ENCODE measurements around the gene PTGR2. TPM values are rescaled to one million over a fixed set of nuclear protein-coding genes. Genes with fewer than 3 reads are reported as not detected.

The PTGR2 gene
- total RNA-seq, 1 experiment from 2014 or later = 6.7 TPM

DNA sequence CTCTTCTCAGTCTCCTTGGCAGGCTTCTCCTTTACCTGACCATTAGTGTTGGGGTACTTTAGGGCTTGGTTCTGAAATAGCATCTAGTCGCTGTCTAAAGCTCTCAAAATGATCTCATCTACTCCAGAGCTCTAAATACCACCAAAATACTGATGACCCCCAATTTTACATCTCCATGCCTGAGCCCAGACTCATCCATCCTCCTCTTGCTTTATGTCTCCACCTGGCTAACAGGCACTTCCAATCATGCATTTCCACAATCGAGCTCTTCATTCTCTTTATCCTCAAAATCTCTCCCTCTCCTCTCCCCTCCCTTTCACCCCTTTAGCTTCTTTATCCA, 40.5 kb upstream of the PTGR2 start:
- H3K27ac ChIP-seq (ENCODE audit: insufficient read length, low read depth, low read length) = no peak overlapping the region
- H3K9ac ChIP-seq (ENCODE audit: extremely low read depth, insufficient read length, low read length) = no peak overlapping the region
- Mint-ChIP-seq H3K27ac (no peak overlapping the region), H3K36me3 (ENCODE audit: insufficient read depth in 1 of 3, low read depth in 3 of 3) (no peaks in the 10 kb centered on the region), H3K9me3 (no peaks in the 10 kb centered on the region), H3K4me3 (no peak overlapping the region), H3K4me1 (no peaks in the 10 kb centered on the region), H3K27me3 (ENCODE audit: low read depth) (peaks cover 22% of the 10 kb centered on the region)
- no peaks in the 10 kb centered on the region for H3K27me3 ChIP-seq (ENCODE audit: insufficient read depth, low read length)
- H3K4me1 ChIP-seq (ENCODE audit: insufficient read depth, low read length) = no peaks in the 10 kb centered on the region
- WGBS (ENCODE audit: extremely low coverage, insufficient read length, low lambda C conversion rate) = 100% methylated on average over 1 of the region's 2 CpGs
- H2BK5ac ChIP-seq (ENCODE audit: insufficient read length, low read length) = no peak overlapping the region
- H3K23me2 ChIP-seq (ENCODE audit: insufficient read length, low read depth, low read length, poor library complexity, severe bottlenecking) = no peaks in the 10 kb centered on the region
- H2BK15ac ChIP-seq (ENCODE audit: low read depth, low read length) = no peak overlapping the region
- H4K8ac ChIP-seq (replicated peaks; ENCODE audit: insufficient read length, low read depth, low read length) = no peak overlapping the region
- no peak overlapping the region for H4K91ac ChIP-seq (ENCODE audit: insufficient read length, low read depth, low read length)
- TF ChIP-seq, protein P1, sequence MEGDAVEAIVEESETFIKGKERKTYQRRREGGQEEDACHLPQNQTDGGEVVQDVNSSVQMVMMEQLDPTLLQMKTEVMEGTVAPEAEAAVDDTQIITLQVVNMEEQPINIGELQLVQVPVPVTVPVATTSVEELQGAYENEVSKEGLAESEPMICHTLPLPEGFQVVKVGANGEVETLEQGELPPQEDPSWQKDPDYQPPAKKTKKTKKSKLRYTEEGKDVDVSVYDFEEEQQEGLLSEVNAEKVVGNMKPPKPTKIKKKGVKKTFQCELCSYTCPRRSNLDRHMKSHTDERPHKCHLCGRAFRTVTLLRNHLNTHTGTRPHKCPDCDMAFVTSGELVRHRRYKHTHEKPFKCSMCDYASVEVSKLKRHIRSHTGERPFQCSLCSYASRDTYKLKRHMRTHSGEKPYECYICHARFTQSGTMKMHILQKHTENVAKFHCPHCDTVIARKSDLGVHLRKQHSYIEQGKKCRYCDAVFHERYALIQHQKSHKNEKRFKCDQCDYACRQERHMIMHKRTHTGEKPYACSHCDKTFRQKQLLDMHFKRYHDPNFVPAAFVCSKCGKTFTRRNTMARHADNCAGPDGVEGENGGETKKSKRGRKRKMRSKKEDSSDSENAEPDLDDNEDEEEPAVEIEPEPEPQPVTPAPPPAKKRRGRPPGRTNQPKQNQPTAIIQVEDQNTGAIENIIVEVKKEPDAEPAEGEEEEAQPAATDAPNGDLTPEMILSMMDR (conservative IDR thresholded peaks at IDR 0.05) = no peak
- H2AK5ac ChIP-seq (ENCODE audit: insufficient read length, low read length) = no peak overlapping the region
- no peaks in the 10 kb centered on the region for H3K79me2 ChIP-seq (ENCODE audit: insufficient read depth, low read length)
- no peak overlapping the region for H2BK20ac ChIP-seq (ENCODE audit: low read depth, low read length, poor library complexity, severe bottlenecking)
- H2BK12ac ChIP-seq (ENCODE audit: insufficient read length, low read depth, low read length) = no peak overlapping the region
- no peak overlapping the region for H2AFZ ChIP-seq (ENCODE audit: low read length)
- H3K4ac ChIP-seq (ENCODE audit: low read depth, low read length) = no peak overlapping the region
- H3K9me3 ChIP-seq (ENCODE audit: control insufficient read depth, low read depth, low read length) = no peaks in the 10 kb centered on the region
- no peaks in the 10 kb centered on the region for H4K20me1 ChIP-seq (ENCODE audit: control insufficient read depth, insufficient read depth, insufficient read length)
- no peak overlapping the region for H3K4me2 ChIP-seq (ENCODE audit: insufficient read depth, insufficient read length, low read length)
- H3K14ac ChIP-seq (ENCODE audit: insufficient read depth, low read length) = no peak overlapping the region
- H4K5ac ChIP-seq (ENCODE audit: insufficient read length, low read depth, low read length) = no peak overlapping the region
- no peak overlapping the region for H3K23ac ChIP-seq (ENCODE audit: insufficient read length, low read depth, low read length)
- DNase-seq = no peak
- H3K56ac ChIP-seq (ENCODE audit: insufficient read length, low read depth, low read length) = no peak overlapping the region
- H3K18ac ChIP-seq (ENCODE audit: insufficient read length, low read depth, low read length) = no peak overlapping the region
- no peaks in the 10 kb centered on the region for H3K79me1 ChIP-seq (ENCODE audit: insufficient read depth, low read depth, low read length, poor library complexity, severe bottlenecking)
- H2BK120ac ChIP-seq (ENCODE audit: low read depth, low read length, poor library complexity, severe bottlenecking) = no peak overlapping the region
- no peak overlapping the region for H3T11ph ChIP-seq (ENCODE audit: low read length)
